GM19452 (cell line): ENCODE data around the gene CHST11.
A peak's percentile ranks its signal among the peaks of the same experiment; 100 is the strongest.

Source experiments
- ATAC-seq: cut with Tn5 transposase; IDR thresholded peaks from one replicate; pipeline ENCODE4 v1.9.1; 2021; ENCODE audit not compliant: unreplicated experiment

Gene CHST11

DNA sequence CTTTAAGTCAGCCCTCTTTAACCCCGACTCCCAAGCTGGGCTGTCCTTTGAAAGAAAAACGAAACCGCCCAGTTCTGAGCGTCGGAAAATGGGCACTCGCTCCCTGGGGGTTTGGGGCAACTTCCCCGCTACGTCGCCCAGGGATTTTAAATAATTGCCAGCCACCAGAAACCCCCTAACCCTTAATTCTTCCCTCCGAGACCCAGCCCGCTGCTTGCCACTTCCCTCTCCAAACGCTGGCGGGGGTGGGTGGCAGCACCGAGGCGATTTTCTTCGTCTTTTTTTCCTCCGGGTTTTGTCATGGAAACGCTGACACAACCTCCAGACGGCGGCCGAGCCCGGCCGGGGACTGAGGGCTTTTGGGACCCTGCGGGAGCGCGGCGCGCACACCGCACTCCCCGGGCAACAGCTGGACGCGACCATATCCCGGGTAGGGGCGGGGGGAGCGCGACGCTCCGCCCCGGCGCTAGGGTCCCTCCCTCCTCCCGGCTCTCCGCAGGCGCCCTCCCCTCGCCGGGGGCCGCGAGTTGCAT, at the start of gene CHST11:
CHST11 (plus strand) TSS at position 532 of the 533 bp plus-strand sequence.
- peak; percentile 76 for ATAC-seq

DNA sequence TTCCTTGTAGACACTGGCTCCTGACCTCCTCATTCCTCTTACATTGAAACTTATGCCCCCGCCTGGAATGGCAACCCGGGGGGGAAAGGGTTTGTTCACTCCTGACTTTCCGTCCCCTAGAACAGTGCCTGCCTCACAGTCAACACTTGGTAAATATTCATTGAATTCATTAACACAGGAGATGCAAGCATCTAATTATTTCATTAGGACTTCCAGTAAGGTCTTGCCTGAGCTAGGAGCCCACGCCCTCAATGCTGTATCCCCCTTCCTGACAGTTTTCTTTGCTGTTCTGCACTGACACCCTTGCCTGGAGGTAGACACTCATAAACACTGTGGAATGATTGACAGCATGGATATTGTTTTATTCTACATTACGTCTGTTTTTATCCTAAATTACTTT, 49.3 kb upstream of the CHST11 start:
- ATAC-seq = no peak

DNA sequence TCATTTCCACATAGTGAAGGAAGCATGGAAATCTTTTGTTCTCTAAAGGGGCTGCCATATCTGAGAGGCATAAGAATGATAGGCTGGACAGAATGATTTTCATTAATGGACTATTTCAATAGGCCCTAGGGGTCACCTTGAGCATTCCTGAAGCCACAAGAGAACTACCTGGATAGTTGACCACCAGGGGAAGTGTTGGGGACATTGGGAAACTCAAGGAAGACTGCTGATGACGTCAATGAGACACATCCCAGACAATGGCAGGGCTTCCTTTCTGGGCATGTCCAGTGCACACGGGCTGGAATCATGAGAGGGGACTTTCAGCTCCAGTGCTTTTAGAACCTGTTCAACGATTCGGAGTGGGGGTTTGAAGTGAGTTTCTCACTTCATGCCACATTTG, 48.8 kb upstream of the CHST11 start:
- no peak for ATAC-seq

DNA sequence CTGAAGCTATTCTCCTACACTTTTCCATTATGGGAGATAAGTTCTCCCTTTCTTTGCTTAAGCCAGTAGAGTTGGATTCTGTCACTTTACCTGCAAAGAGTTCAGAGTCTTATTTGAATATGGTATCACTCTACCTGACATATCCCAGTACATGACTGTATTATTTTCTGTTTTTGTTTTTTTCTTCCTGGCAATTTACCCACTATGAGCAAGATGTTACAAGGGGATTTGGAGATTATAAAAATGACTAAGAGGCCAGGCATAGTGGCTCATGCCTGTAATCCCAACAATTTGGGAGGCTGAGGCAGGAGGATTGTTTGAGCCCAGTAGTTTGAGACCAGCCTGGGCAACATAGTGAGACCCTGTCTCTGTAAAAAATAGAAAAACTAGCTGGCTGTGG, 46.4 kb upstream of the CHST11 start:
- ATAC-seq = no peak

DNA sequence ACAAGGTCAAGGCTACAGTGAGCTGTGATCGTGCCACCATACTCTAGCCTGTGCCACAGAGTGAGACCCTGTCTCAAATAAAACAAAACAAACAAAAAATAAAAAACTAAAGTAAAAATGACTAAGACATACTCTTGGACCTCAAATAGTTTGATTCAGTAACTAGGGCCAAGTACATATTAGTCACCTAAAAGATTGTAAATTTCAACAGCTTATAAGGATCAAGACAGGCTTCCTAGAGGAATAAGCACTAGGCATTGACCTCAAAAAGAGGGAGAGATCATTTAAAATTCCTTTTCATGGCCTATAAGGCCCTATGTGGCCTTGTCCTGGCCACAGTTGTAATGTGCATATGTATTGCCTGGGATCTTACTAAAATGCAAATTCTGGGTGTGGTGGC, 46.0 kb upstream of the CHST11 start:
- no peak for ATAC-seq

DNA sequence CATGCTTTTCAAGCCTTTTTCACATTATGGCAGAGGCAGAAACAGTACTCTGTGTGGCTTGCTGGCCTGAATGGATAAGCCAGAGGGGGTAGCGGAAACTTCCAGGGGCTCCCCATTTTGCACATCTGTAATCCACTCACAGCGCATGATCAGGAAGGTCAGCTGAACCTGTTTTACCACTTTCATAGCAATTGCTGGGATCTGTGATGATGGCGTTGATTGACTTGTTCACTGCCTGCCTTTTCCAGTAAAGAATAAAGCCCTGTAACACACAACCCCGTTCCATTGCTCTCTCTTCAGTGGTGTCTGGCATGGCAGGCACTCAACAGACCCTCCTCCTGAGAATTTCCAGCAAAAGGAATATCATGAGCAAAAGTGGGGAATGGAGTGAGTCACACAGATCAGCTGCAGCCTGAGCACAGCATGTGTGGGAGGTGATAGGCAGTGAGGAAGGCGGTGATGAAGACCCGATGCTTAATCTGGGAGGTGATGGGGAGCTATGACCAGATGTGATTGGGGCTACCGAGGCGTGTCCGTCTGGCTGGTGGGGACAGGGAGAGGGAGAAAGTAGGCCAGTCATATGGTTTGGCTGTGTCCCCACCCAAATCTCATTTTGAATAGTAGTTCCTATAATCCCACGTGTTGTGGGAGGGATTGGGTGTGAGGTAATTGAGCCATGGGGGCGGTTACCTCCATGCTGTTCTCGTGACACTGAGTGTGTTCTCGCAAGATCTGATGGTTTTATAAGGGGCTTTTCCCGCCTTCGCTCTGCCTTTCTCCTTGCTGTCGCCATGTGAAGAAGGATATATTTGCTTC, 44.7 kb upstream of the CHST11 start:
- no peak for ATAC-seq

DNA sequence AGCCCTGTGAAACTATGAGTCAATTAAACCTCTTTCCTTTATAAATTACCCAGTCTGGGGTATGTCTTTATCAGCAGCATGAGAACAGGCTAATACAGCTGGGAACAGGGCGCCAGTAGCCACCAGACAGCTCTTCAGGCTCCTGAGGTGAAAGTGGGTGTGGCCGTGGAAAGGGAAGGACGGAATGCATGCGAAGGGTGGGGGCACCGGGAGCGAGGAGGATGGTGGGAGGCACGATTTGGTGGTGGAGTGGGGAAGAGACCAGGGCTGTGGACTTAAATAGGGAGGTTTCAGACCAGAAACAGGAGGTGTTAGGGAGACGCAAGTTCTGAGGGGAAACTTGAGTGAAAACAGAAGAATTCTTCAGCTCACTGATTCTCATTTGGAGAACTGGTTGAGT, 44.1 kb upstream of the CHST11 start:
- no peak for ATAC-seq

DNA sequence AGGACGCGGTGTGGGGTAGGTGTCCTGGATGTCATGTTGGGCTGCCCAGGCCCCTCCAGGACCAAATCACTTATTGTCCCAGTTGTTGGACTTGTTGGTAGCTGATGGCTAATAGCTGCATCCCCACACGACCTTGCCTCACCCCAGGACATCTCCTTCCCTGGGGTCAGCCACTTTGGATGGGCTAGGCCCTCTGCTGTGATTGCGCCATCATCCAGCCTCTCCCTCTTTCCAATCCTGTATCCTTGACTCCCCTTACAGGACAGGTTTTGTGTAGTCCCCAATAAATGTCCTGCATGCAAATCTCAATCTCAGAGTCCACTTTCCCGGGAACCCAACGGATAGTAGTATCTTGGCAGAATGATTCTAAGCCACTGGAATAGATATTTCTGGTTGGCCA, 43.4 kb upstream of the CHST11 start:
- ATAC-seq = no peak

DNA sequence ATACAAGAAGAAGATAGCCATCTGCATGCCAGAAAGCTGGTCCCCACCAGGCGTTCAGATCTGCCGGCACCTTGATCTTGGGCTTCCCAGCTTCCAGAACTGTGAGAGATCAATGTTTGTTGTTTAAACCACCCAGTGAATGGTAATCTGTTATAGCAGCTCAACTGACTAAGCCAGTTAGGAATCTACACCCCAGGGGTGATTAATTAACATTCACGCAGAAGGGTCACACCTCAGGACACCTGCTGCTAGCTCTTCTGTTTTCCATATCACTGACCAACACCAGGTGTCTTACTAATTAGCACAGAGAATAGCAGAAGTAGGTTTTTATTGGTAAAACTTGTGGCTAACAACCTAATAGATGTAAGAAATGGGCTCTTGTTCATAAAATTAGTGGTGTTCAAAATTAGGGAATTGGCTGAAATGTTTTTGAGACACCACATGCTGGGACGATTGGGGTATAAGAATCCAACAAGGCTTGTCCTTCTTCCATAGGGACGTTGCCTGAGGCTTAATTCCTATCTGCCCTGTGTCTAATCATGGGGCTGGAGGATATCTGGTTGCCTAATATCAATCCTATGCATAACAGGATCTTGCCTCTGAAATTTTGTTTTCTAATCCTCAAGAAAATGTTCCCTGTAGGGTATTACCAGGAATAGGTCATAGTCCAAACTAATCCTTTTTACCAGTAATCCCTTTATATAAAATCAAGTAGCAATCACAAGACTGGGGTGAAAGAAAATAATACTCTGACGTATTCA, 42.0 kb upstream of the CHST11 start:
- no peak for ATAC-seq

DNA sequence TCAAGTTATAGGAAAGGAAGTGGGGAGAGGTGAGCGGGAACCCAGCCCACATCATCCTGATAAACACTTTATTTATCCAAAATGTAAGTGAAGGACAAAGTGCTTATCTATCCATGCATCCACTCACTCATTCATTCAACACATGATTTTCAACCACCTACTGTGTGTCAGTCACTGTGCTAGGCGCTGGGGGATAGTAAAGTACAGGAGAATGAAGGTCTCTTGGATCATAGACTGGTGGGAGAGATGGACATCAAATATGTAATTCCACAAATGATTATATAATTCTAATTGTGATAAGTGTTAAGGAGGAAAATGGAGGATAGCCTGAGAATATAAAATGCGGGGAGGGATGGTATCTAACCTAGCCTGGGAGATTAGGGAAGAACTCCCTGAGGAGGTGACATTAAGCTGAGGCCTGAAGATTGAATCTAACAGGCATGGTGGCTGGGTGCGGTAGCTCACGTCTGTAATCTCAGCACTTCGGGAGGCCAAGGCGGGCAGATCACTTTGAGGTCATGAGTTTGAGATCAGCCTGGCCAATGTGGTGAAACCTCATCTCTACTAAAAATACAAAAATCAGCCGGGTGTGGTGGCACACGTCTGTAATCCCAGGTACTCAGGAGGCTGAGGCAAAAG, 41.3 kb upstream of the CHST11 start:
- ATAC-seq = no peak

DNA sequence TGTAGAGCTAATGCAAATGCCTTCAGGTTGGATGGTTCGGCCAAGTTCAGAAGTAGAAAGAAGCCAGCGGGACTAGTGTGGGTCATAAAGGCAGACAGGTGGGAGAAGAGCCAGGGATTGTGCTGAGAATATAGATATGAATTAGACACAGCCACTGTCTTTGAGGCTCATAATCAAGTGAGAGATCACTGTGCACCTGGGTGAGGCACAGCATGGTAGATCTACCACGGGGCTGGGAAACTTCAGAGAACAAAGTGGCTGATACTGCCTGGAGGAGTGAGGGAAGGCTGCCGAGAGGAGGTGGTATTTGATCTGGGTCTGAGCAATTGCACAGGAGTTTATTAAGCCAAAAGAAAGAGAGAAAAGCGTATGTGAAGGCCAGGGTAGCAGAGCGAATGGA, 40.6 kb upstream of the CHST11 start:
- no peak for ATAC-seq

DNA sequence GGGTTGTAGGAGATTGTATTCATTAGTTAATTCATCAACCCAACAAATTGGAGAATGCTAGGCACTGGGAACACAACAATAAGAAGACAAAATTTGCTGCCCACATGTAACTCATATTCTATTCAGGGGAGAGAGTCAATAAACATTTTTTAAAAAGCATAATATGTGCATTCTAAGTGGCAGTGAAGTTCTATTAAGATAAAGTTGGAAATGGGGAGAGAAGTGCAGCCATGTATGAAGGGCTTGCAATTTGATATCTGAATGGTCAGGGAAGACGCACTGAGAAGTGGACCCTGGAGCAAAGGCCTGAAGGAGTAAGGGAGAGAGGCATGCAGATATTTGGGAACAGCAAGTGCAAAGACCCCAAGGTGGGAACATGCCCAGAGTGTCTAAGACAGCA, 40.2 kb upstream of the CHST11 start:
- no peak for ATAC-seq

DNA sequence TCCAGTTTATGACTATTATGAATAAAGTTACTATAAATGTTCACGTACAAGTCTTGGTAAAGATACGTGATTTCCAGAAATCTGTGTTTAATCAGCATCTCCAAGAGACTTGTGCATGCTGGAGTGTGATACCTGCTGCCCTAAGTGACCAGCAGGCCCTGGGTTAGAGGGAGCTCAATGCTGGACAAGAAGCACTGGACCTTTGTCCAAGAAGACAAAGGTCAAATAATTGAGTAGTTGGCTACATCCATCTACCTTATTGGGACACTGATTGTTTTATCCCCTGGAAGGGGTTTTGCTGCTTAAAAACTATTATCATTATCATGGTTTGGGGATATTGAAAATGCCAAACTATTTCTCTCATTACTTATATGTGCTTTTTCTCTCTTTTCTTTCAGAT, 37.0 kb upstream of the CHST11 start:
- no peak for ATAC-seq

DNA sequence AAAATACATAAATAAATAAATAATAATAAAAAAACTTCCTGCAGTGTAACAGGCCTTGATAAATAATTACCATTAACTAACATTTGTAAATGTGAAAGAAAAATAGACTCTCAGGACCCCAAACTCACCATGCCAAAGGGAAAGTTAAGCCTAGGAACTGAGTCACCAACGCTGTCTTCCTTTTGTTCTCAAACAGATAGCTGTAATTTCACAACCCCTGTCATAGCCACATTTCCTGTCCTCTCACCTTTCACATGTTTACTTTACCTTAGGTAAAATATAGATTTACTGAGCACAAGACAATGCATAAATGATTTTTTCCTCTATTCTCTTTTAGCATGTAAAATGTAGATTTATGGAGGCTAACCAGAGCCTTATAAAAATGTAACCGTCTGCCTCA, 35.9 kb upstream of the CHST11 start:
- no peak for ATAC-seq

DNA sequence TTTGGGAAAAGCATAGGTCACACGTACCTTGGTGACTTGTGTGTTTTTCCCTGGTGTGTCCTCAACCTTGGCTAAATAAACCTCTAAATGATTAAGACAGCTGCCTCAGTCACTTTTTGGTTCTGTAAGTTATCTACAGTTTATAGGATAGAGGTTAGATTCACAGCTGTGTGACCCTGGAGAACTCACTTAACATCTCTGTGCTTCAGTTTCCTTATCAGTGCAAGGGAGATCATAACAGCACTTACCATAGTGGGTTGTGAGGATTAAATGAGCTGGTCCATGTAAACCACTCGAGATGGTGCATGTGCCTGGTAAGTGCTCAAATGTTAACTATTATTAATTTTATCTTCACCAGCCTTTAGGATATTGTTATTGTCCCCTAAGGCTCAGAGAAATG, 35.4 kb upstream of the CHST11 start:
- no peak for ATAC-seq

DNA sequence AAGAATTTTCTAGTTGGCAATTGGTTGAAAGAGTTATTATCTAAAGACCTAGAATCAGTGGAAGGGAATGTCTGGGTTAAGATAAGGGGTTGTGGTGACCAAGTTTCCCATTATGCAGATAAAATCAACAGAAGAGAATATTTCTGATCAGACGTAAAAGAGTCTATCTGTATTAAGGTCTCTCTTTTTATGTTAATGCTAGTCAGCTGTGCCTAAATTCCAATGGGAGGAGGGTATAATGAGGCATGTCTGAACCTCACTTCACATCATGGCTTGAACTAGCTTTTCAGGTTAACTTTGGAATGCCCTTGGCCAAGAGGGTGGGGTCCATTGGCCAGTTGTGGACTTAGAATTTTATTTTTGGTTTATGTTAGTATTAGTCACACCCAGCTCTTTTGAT, 34.3 kb upstream of the CHST11 start:
- no peak for ATAC-seq

DNA sequence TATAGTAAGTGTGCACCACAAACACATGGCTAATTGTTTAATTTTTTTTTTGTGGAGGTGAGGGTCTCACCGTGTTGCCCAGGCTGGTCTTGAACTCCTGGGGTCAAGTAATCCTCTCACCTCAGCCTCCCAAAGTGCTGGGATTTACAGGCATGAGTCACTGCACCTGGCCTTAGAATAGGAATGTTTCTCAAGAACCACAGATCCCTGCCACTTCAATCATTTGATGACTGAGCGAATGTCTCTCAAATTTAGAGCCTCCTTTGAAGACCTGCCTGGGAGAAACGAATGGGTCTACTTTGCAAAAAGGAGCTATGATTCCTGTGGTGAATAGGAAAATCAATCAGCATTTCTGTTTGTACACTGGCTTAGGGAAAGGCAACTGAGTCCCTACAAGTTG, 33.5 kb upstream of the CHST11 start:
- ATAC-seq = no peak

DNA sequence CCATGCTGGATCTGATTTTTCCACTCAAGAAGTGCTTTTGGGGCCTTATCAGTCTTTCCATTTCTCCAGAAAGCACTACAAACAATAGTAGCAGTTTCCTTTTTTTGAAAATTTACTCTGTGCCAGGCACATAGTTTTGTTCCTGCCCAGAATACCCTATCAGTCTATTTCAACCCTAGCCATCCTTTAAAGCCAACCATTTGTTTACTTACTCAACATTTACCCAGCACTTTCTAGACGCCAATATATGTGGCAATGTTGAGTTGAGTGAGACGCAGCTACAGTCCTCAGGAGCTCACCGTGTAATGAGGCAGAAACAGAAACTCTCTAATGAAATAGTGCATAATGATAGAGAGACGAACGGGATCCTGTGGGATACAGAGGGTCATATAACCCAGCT, 32.9 kb upstream of the CHST11 start:
- ATAC-seq = no peak

DNA sequence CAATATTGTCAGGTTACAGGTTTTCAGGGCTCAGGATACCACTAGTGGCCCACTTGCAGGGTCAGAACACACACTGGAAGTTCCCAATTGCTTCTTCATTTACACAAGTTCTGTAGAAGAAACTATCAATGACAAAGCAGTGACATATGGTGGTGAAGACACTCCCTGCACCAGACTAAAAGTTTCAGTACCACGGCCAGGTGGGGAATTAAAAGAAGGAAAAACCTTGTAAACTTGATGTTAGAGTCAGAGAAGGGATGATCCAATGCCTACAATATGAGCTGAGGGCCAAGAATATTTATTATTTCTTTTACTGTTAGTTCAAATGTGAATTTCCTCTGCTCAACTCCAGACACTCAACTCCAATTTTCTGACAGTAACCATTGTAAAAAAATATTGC, 31.8 kb upstream of the CHST11 start:
- ATAC-seq = no peak

DNA sequence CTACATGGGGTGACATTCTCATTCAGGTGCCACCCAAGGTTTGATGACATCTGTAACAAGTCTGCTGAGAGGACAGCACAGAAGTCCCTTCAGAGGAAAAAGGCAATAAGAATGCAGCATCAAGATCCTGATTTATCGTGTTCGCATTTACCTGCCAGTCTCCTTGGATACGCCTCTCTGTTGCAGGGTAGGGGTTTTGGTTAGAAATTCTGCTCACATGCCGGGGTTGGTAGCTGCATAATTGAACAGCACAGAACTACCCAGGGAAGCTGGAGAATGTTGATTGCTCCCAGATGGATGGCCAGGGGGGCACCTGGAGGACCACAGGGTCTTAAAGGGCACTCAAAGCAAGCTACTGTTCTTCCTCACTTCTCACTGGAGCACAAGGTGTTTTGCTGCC, 31.1 kb upstream of the CHST11 start:
- no peak for ATAC-seq

DNA sequence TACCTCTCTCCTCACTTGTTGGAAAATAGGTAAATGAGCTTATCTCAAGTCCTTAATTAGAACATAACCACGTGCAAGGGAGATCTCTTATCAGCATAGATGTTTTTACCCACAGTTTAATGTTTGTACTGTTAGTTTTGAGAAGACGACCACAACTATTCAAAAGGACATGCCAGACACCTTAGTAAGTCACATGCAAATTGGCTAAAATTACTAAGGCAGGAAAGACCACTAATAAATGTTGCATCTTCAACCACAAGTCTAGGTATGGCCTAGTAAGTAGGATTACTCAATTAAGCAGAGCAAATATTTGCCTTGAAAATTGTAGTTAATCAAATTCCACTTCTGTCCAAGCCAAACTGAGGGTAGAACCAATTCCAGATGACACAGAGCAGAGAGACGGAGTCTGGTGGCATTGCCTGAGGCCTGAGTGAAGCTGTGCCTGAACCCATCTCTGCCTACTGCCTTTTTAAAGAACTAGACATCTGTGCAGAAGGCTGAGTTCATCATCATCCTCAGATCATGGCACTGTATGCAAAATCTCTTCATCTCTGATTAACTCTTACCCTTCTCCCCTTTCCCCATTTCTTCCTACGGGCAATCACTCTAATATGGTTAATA, 29.7 kb upstream of the CHST11 start:
- no peak for ATAC-seq
